IPS-NIHi11 (cell line): ENCODE results near the gene BRPF1.
"Not testable (repeated sequence)": the region's sequence is repeated elsewhere in the genome, so short reads cannot be mapped to it uniquely, and the experiment has no call there.

Experiments
- DNase-seq: peaks from one replicate; pipeline ENCODE4 v3.0.0; 2012; ENCODE audit warnings: mixed read lengths, low spot score

Gene BRPF1

DNA sequence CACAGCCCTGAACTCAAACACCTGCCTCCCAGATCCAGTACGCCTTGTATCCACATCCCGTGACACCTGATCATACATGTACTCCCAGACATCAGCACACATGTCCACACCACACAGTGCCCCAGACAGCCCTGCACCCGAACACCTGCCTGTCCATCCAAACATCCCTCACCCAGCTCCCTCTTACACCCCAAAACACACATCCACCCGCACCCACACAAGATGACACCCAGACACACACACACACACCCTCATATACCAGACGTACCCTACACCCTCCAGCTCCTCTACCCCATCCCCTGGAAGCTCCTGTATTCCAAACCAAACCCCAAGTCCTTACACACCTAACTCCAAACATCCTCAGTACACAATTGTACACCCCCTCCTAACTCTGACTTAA, 37.5 kb downstream of the BRPF1 start:
- no peak for DNase-seq

DNA sequence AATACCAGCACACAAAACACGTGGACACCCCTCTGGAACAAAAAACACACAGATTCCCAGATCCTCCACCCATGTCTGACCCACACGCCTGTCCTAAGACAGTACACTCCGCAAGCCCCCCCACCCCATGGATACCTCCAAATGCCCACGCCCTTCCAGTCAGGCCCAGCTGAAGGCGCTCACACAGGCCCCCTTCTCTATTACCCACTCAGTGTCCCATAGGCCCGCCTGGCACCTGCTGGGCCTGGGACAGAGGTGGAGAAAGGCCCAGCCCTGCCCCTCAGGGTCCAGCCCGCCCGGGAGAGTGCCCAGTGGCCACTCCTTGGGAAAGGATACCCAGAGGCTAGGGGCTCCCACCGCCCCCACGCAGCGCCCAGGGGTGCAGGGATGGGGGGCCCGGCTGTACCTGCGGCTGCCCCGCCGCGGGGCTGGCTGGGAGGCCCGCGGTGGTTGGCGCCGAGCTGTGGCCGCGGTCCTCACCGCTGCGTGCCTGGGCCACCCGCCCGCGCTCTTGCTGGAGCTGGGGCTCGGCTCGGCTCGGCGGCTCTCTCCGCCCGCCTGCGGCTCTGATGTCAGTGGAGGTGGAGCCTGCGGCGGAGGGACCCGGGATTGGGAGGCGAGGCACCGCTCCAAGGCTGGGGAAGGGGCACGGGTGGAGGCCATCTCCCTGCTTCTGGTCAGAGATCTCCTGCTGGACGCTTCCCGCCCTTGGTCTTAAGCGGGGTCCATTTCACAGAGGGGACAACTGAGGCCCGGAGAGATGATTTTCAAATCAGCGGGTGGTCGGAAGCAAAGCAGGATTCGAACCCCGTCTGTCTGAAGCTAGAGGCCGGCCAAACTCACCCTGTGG, 38.1 kb downstream of the BRPF1 start, which contains the start of gene CAMK1:
CAMK1 (minus strand) TSS at position 522 of the 850 bp plus-strand sequence. CDS start 2,198 bp downstream, outside the sequence.
- peak; percentile 95 for DNase-seq

DNA sequence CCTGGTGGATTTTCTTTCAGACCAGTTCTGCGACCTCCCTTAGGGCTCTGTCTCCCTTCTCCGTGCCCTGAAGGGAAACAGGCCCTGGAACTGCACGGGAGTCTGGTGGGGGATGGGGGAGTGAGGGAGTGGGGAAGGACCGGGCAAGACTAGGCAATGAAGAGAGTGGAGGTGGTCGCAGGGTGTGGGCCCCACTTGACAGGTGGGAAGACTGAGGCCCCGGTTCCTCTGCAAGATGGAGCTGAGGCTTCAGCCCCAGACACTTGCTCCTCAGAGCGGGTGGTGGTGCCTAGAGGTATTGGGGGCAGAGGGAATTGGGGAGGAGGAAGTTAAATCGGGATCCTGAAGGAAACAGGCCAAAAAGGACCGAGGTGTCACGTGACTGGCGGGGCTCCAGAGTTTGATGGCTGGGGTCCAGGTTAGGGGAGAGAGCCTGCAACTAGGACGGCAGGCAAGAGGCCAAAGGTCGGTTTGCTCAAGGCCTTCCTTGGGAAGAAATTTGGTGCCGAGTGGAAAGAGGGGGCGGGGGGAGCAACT, 38.8 kb downstream of the BRPF1 start:
- DNase-seq = no peak

DNA sequence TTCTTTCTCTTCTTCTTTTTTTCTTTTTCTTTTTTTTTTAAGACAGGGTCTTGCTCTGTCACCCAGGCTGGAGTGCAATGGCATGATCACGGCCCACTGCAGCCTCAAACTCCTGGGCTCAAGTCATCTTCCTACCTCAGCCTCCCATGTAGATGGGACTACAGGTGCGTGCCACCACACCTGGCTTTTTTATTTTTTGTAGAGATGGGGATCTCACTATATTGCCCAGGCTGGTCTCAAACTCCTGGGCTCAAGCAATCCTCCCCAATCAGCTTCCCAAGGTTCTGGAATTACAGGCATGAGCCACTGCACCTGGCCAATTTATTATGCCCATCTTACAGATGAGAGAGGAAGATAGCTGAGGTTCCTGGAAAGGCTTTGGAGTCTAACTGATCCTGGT, 39.5 kb downstream of the BRPF1 start:
- not testable (repeated sequence) for DNase-seq

DNA sequence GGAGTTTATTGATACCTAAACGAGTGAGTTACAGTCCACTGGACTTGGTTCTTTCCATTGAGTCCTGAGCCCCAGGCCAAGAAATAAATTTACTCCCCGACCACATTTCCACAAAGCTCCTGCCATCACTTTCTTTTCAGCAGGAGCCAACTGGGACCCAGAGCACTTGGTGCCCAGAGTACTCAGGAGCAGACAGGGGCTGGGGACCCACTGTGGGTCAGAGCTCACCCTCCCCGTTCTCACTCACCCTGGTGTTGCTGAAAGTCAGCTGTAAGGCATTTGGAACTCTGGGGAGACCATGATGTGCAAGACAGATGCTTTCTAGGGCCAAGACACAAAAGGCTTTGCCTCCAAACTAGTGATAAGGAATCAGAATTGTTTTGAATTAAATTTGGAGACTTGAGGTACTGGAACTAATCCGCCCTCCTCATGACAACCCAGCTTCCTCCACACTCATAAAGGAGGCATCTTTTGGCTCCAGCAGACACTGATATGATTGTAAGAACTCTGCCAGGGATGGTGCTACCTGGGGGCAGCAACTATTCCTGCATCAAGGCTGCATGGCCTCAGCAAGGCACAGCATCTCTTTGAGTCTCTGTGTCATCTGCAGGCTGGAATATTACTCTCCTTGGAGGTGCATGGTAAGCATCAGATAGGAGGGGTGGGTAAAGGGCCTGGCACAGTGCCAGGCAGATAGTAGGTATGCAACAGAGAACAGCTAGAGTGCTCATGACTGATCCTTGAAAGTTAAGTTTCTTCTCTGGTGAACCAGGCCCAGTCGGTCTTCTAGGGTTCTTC, 45.6 kb downstream of the BRPF1 start:
- no peak for DNase-seq

DNA sequence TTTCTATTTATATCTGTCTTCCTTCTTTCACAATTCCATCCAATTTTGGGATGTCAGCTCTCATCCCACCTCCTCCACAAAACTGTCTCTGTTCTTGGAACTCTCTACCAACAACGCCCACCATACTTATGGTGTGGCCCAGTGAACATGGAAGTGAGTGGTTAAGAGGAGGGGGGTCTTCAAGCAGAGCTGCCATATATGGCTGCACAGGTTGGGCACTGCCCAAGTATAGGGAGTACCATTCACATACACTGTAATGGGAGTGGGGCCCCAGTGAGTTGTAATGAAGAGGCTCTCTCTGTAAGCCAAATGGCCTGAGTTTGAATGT, 46.1 kb downstream of the BRPF1 start:
- DNase-seq = no peak

DNA sequence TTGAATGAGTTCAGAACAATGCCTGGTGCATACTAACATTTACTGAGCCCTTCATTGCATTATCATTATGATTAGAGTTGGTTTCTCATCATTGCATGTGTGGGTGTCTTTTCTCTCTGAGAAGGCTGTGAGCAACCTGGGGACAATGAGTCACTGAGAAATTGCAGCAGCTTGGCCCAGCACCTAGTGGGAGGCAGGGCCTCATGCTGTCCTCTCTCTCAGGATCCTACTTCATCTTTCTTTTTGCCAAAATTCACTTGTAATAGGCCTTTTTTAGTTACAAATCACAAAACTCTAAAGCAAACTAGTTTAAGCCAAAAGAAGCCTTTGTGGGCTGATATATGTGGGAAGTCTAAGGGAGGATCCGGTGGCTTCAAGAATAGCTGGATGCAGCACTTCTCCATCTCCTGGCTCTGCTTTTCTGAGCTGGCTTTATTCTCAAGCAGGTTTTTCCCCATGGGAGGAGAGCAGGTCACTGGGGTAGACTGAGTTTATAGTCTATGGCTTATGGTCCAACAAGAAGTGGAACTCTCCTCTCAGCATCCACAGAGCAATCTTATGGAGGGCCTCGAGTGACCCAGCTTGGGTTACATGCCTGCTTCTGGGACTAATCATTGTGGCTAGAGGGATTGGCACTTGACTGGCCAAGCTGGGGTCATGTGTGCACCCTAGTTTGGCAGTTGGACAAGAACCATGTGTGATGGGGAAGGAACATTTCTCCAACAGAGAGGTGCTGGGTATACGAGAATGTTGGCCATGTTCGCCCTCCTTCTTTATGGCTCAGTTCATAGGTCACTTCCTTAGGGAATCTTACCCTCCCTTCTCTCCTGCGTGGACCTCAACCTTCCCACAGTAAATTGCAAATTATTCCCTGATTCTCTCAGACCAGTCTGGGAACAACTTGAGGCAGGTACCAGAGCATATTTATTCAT, 46.9 kb downstream of the BRPF1 start:
- DNase-seq = no peak

DNA sequence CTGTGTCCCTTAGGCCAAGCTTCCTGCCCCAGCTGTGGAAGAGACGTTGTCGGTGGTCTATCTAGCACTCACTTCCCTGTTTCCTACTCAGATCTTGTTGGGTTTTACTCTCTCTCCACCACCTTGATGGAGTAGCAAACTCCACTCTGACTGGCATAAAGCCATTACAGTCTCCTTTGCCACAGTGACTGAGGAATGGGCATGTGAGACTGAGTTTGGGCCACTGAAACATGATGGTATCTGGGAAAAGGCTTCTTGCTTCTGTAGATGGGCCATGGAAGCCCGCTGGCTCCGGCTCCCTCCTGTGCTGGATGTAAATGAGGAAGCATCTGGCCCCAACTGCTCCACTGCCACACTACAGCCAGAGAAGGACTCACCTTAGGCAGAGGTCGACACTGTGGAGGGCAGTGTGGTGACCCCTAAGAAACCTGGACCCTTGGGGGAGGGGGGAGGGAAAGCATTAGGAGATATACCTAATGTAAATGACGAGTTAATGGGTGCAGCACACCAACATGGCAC, 47.6 kb downstream of the BRPF1 start:
- DNase-seq = no peak

DNA sequence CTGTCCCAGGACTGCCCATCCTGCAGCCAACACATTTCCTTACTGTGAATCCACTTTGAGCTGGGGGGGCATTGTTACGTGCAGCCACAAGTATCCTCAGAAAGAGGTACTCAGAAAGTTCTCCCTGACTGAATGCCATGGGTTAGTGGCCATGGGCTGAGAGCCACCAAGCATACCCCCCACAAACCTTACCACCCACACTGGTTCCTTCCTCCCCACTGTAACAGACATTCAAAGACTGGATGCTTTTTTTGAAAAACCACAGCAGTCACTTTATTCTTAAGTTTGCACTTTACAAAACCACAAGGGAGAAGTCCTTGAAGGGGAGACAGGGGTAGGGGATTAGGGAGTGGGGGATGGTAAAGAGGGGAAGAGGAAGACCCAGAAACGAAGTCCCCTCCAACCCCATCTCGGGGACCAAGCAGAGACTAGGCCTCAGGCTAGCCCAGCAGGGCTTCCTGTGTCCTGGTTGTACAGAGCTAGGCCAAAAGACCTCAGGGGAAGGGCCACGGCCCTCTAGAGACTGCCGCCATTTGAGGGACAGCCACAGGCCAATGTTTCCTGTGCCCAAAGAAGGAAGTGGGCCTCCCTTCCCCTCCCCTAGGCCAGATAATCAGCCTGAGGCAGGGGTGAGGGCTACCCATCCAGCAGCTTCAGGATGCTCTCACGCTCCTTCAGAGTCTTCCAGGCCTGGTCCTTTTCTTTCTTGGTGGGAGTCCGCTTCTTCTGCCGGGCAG, 48.4 kb downstream of the BRPF1 start:
- DNase-seq = no peak

DNA sequence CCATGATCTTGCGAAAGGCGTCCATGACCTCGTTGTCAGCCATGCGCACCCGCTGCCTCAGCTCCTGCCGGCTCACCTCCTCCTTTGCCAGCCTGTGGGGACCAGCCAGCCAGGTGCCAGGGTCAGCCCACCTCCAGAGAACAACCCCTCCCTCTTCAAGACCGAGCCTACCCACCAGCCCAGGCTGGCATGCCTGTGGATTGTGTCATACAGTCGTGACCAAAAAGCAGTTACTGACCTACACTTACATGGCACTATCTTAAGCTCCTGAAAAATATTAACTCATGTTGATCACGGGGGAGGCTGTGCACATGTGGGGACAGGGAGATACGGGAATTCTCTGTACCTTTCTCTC, 48.9 kb downstream of the BRPF1 start:
- DNase-seq = no peak

DNA sequence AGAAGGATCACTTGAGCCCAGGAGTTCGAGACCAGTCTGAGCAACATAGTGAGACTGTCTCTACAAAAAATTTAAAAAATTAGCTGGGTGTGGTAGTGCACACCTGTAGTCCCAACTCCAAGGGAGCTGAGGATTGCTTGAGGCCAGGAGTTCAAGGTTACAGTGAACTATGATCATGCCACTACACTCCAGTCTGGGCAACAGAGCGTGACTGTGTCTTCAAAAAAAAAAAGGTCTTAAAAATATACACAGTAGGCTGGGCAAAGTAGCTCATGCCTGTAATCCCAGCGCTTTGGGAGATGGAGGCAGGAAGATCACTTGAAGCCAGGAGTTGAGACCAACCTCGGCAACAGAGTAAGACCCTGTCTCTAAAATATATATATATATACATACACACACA, 49.4 kb downstream of the BRPF1 start:
- DNase-seq = no peak

DNA sequence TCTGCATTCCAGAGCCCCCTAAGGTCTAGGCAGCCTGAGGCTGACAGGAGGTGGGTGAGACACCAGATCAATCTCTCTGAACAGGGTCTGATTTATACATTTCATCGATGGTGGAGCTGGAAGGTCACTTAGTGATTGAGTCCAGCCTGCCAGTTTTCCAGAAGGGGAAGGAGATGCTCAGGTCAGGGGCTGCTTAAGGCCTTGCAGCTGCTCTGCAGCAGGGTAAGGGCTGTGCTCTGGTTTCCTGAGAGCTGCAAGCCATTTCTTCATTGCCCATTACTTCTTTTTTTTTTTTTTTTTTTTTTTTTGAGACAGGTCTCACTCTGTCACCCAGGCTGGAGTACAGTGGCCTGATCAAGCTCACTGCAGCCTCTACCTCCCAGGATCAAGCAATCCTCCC, 50.0 kb downstream of the BRPF1 start:
- no peak for DNase-seq

DNA sequence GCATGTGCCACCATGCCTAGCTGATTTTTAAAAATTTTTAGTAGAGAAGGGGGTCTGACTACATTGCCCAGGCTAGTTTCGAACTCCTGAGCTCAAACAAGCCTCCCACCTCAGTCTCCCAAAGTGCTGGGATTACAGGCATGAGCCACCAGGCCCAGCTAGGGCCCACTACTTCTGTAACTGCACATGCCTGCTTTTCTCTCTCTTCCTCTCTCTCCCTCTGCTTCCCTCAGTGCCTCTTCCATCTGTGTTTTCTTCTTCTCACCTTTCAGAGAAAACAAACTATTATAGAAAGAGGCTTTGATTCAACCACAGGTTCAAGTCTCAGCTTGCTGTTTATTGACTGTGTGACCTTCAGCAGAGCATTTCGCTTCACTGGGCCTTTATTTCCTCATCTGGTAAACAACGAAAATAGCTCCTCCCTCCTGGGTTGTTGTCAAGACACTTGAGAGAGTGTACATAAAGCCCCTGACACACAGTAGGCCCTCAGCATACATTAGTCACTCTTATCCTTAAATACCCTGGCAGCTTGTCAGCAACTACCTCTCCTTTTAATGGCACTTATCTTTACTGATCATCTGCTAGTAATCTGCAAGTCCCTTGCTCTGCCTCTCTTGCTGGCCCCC, 50.6 kb downstream of the BRPF1 start:
- no peak for DNase-seq

DNA sequence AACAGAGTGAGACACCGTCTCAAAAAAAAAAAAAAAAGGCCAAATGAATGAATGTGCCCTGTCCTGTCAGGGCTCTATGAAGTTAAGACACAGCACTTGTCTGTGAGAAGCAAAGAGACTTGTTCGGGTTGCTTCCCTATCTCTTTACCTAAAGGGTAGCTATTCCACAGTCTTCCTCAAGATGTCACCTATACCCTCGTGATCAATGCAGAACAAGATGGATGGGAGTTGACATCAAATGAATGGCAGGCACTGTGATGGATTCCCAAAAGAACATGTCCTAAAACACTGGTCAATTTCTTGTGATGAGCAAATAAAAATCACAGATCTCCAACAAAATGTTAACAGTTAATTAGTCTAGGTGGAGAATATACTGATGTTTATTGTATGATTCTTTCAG, 51.2 kb downstream of the BRPF1 start:
- DNase-seq = no peak

DNA sequence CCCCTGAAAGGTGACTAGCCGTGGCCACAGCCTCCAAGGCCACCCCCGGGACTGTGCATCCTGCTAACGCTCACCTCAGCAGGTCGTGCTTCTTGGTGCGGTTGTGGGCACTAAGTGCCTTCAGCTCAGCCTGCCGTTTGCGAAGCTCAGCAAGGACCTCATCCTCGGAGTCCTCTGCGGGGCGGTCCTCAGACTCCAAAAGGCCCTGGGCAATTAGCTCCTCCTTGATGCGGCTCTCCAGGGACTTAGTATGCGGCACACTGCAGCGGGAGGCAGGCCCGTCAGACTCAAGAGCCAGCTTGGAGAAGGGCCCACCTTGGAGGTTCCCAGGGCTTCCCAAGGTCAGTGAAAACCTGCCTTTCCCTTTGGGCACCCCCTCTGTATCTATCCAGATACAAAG, 52.4 kb downstream of the BRPF1 start:
- DNase-seq = no peak

DNA sequence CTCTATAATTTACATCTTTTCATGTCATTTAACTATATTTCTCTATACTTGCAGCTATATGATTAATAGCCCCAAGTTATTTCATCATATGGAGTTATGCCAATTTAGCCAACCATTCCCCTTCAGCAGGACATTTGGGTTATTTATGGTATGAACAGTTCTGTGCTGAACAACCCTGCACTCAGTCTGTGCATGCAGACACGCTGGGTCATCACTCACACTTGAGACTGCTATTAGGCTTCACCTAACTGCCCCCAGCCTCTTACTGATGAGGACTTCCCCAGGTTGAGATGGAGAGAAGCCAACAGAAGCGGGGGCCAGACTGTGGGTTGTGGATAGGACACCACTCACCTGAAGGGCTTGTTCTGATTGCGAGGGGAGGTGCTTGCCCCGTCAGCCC, 53.4 kb downstream of the BRPF1 start:
- no peak for DNase-seq

DNA sequence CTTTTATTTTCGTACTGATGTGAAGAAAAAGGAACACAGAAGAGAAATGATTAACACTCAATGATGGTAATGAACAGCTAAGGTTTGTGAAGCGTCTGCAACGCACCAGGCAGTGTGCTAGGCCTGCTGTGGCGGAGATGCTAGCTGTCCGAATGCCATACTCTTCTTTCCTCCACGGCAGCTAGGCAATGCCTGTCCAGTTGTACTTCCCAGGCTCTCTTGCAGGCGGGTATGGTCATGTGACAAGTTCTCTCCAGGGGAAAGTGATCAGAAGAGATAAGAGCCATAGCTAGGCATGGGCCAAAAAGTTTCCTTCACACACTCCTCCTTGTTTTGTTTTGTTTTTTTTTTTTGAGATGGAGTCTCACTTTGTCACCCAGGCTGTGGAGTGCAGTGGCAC, 54.1 kb downstream of the BRPF1 start:
- DNase-seq = no peak

DNA sequence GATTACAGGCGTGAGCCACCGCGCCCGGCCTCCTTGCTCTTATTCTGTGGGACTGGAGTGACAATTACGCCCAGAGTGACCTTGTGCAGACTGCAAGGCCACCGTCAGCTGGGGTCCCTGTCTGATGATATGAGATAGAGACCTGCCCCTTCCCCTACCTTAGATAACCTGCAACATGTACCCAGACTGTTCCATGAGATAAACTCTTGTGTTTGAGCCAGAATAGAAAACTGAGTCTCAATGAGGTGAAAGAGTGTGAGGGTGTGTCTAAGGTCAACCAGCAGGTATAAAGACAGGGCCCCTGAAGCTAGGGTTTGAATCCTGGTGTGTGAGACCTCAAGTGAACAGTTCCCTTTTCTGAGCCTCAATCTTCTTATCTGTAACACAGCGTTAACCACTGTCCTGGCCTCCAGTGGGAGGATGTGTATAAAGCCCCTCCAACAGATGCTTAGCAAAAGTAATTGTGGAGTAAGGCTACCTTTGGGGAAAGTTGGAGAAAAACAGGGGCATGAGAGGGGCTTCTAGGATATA, 54.7 kb downstream of the BRPF1 start:
- DNase-seq = no peak

DNA sequence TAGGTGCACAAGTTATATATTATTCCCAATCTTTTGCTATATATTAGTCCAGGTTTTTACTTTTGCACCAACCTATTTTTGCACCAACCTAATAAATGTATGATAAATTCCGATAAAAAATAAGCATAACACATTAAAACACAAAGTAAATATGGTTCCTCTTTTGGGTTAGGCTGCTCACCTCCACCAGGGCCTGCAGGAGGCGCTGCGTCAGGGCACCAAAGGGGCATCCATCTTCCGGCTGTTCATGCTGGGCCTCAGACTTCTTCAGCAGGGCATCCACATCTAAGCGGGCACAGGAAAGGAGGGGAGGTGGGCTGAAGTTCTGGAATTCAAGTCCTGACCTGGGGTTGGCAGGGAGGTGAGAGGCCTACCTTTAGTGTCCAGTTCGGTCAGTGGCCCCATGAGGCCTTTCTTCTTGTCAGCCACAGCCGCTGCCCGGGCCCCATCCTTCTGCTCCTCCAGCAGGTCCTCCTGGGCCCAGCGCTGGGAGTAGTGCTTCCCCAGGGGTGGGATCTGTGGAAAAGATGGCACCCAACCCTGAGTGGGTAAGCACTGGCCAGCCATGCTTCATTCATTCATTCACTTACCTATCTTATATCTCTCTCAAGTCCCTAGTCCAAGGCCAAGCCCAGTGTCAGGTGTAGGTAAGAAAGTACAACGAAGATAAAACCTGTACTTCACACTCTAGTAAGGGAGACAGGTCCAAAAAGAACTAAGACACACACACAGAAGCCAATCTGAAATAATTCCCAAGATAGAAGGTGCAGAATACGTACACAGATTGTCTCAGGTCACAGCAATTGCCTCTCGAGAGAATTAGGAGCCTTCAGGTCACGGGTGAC, 55.5 kb downstream of the BRPF1 start:
- peak; percentile 63 for DNase-seq

DNA sequence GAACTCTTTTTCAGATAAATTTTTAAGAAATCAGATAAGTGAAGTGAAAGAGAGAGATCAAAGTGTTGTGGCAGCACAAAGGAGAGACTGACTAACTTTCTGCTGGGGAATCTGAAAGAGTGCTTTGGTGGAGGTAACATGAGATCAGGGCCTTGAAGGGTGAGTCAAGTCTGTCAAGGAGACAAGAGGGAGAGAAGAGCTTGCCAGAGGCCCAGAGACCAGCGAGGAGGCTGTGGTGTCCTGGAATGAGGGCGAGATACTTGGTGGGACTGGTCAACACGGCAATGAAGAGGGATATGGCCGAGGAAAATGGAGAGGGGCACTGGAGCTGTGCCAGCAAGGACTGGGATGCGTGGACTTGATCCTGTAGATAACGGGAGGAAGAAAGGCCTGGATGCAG, 56.2 kb downstream of the BRPF1 start:
- no peak for DNase-seq
